Stimulated activated CD4-positive, alpha-beta T cell treated with anti-CD3 and anti-CD28 coated beads, Interleukin-4, amount 100 ng/mL, for 24 hours (primary cell): ENCODE data around the gene SPRR2B.
"Not testable (repeated sequence)": the region's sequence is repeated elsewhere in the genome, so short reads cannot be mapped to it uniquely, and the experiment has no call there.

Experiments
- DNase-seq: peaks from one replicate; pipeline ENCODE4 v3.0.0-alpha.2; 2020

SPRR2B gene

DNA sequence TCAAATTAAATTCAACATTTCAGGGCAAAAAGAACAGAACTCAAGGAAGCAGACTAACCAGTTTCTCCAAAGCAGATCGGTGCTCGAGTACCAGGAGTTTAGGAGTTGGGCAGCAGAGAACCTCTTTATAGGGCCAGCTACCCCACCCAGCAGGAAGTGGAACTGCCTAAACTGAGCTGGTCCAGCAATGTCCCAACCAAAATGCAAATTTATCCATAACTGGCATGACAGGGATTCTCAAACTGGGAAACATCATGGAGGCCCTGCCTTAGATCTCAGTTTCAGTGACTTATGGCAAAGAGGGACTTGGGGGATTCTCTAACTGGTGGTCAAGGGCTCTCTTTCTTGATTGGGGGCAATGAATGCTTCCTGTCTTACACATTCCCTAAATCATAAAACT, at the start of gene SPRR2B:
Gene SPRR2B (minus strand): TSS at position 101 of the 400 bp plus-strand sequence. CDS start 772 bp downstream, outside the sequence.
- no peak for DNase-seq

GRCh38 chr1:153120945-153121344, 49.5 kb upstream of the SPRR2B start:
- DNase-seq, result no peak

- DNase-seq, result no peak
Measured at GRCh38 chr1:153119491-153119971, 48.1 kb upstream of the SPRR2B start.

DNA sequence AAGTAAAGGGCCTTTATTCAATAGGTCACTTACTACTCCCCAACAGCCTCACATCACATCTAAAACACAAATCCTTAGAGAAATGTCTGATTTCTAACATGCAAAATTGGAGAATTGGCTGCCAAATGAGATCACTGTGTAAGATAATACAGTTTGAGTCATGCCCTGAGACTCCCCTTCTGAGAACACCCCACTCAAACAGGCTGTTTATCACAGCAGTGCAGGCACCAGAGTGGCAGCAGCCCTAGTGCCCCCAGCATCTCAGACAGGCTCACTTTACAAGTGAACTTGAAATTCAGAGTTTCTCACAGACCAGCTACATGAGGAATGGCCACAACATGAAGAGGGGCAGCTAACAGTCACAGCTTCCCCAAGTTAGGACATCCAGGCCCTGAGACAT, 43.9 kb upstream of the SPRR2B start:
- not testable (repeated sequence) for DNase-seq

- no peak for DNase-seq
Measured at GRCh38 chr1:153113416-153113815, 42.0 kb upstream of the SPRR2B start, which contains the start of gene SPRR2F. TSS of gene SPRR2F (minus strand) at chr1:153113516. CDS start at chr1:153112733, 783 bp downstream.

DNA sequence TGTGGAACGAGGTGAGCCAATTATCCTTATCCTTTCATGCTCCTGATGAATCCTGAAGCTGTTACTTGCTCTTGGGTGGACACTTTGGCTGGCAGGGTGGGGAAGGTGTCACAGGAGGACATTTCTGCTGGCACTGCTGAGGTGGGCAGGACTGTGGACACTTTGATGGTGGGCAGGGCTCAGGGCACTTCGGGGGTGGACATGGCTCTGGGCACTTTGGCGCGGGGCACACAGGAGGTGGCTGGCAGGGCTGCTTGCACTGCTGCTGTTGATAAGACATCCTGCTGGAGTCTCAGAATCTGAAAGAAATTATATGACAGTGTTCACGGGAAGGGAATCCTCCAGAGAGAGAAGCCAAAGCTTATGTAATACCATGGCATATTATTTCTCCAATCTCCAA, 41.0 kb upstream of the SPRR2B start:
- not testable (repeated sequence) for DNase-seq

DNA sequence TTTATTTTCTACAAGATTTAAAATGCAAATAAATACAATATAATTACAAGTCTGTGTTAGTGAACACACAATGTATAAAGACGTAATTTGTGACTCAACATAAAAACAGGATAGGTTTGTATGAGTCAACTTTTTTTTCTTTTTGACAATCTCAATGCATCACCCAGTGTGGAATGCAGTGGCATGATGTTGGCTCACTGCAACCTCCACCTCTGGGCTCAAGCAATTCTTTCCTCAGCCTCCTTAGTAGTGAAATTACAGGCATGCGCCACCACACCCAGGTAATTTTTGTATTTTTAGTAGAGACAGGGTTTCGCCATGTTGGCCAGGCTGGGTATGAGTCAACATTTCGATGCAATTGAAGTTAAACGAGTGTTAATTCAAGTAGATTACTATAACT, 28.8 kb upstream of the SPRR2B start:
- DNase-seq, result no peak

GRCh38 chr1:153099461-153100045, 28.1 kb upstream of the SPRR2B start:
- no peak for DNase-seq

- DNase-seq, result no peak
Measured at GRCh38 chr1:153095764-153096163, 24.4 kb upstream of the SPRR2B start.

DNA sequence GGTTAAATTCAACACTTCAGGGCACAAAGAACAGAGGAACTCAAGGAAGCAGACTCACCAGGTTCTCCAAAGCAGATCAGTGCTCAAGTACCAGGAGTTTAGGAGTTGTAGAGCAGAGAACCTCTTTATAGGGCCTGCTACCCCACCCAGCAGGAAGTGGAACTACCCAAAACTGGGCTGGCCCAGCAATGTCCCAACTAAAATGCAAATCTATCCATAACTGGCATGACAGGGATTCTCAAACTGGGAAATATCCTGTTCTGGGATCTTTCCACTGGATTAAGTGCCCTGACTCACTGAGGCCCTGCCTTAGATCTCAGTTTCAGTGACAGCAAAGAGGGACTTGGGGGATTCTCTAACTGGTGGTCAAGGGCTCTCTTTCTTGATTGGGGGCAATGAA, 23.0 kb upstream of the SPRR2B start, which contains the start of gene SPRR2E:
Gene SPRR2E (minus strand): TSS at position 101 of the 400 bp plus-strand sequence. CDS start 775 bp downstream, outside the sequence.
- DNase-seq, result no peak

DNA sequence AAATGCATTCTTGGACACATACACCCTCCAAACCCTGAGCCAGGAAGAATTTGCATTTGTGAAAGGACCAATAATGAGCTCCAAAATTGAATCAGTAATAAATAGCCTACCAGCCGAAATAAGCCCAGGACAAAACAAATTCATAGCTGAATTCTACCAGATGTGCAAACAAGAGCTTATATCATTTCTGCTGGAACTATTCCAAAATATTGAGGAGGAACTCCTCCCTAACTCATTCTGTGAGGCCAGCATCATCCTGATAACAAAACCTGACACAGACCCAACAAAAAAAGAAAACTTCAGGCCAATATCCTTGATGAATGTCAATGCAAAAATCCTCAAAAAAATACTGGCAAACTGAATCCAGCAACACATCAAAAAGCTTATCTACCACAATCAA, 16.2 kb upstream of the SPRR2B start:
- no peak for DNase-seq

- DNase-seq, result no peak
Measured at GRCh38 chr1:153081736-153082135, 10.3 kb upstream of the SPRR2B start.

DNA sequence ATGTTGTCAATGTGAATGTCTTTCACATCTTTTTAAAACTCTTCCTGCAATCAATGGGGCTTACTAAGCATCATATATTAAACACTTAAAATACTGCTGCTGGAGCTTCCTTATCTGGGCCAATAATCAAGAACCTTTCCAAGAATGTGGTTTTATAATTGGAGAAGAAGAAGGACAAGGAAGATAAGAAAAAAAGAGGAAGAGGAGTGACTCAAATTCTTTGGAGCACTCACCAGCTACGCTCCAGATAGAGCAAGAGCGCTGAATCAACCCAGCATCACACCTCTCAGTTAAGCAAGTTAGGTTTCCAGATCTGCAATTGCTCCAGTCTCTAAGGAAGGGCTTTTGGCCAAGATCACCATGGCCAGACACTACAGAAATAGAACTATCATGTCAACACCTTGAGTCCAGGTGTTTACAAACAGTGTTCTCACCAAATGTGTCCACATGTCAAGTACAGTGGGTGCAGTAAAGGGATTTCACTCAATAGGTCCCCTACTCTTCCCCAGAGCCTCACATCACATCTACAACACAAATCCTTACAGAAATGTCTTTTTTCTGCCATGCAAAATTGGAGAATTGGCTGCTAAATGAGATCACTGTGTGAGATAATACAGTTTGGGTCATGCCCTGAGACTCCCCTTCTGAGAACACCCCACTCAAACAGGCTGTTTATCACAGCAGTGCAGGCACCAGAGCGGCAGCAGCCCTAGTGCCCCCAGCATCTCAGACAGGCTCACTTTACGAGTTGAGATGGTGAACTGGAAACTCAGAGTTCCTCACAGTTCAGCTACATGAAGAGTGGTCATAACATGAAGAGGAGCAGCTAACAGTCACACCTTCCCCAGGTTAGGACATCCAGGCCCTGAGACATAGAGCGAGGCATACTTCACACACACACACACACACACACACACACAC, 1.7 kb upstream of the SPRR2B start:
- no peak for DNase-seq

GRCh38 chr1:153070243-153070642, 1.2 kb downstream of the SPRR2B start:
- no peak for DNase-seq

GRCh38 chr1:153058826-153059784, 12.3 kb downstream of the SPRR2B start:
- no peak for DNase-seq

GRCh38 chr1:153058154-153058553, 13.3 kb downstream of the SPRR2B start:
- no peak for DNase-seq

DNA sequence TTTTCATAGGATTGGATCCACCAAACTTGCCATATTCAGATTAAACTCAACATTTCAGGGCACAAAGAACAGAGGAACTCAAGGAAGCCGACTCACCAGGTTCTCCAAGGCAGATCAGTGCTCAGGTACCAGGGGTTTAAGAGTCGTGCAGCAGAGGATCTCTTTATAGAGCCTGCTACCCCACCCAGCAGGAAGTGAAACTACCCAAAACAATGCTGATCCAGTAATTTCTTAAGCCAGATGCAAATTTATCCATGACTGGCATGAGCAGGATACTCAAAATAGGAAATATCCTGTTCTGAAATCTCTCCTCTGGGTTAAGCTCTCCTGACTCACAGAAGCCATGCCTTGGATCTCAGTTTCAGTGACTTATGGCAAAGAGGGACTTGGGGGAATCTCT, 14.0 kb downstream of the SPRR2B start, which contains the start of gene SPRR2A:
Gene SPRR2A (minus strand): TSS at position 138 of the 400 bp plus-strand sequence. CDS start 777 bp downstream, outside the sequence.
- no peak for DNase-seq

DNA sequence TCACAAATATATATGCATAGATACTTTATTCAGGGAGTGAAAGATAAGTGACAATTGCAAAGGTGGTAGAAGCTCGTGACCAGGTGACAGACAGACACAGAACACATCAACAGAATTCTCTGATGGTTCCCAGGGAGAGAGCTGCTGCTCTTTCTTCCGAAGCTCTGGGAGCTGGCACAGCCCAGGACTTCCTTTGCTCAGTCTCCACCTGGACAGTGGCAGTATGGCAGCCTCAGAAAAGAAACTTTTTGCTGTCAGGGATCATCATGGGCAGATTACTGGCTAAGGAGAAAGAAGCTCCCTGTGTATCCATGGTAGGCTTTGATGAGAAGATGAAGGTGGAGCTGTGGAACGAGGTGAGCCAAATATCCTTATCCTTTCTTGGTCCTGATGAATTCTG, 15.3 kb downstream of the SPRR2B start:
- not testable (repeated sequence) for DNase-seq

DNA sequence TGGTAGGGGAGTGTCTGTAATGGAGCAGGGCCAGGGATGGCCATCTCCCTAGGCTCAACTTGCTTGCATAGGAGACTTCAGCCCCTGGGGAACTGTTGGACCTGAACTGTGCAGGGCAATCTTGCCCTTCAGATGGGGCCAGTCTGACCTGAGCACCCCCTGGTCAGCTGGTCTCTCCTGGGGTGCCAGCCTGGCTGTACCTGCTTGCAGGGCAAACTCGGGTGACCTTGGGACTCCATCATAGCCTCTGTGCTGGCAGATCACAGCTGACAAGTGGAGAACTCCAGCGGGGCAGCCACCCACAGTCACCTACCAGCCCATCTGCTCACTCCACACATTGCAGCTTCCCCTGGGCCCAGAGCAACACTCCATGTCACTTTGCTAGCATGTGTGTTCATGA, 22.2 kb downstream of the SPRR2B start:
- DNase-seq, result no peak

DNA sequence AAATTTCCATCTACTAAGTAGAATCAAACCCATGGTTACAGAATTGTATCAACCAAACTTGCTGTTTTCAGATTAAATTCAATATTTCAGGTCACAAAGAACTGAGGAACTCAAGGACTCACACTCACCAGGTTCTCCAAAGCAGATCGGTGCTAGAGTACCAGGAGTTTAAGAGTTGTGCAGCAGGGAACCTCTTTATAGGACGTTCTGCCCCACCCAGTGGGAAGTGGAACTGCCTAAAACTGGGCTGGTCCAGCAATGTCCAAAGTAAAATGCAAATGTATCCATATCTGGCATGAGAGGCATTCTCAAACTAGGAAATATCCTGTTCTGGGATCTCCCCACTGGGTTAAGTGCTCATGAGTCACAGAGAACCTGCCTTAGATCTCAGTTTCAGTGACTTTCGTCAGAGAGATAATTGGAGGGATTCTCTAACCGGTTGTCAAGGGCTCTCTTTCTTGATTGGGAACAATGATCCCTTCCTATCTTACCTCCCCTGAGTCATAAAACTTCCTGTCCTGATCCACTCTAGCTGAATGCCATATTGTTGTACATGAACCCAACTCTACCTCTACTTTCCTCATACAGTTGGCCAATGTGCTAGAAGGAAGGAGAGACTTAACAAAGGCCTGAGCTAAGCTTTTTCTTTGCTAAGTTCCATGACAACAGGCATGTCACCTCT, 30.3 kb downstream of the SPRR2B start, which contains the start of gene SPRR2D:
Gene SPRR2D (minus strand): TSS at position 171 of the 682 bp plus-strand sequence. CDS start 774 bp downstream, outside the sequence.
- no peak for DNase-seq

GRCh38 chr1:153035211-153035610, 36.2 kb downstream of the SPRR2B start:
- DNase-seq, result no peak
